Psoas muscle (tissue), 8 donors: ENCODE results near the gene MAN1A1. TPM values are rescaled to one million over a fixed set of nuclear protein-coding genes. Genes with fewer than 3 reads are reported as not detected.

Experiments
- ATAC-seq, 4 donors: fragments of 200-7000 bp; cut with Tn5 transposase; one replicate each; pipeline ENCODE4 v1.9.1; 2020; ENCODE audit warnings: moderate library complexity in 3 of 4, mild to moderate bottlenecking in 2 of 4
- DNase-seq, 2 donors: peaks; one replicate each; pipeline ENCODE4 v3.0.0-alpha.2; 2020
- H3K27ac ChIP-seq: fragments of 200-600 bp; one replicate; pipeline ENCODE4 v1.8.0; 2022
- H3K27me3 ChIP-seq, 3 donors: fragments of 200-600 bp in 1 of 3; one replicate each; pipeline versions ENCODE4 v1.6.1 to v1.8.0; 2013 to 2022; ENCODE audit warnings: low read length in 2 of 3, mild to moderate bottlenecking in 2 of 3, moderate library complexity in 1 of 3; ENCODE audit not compliant: insufficient read depth in 3 of 3
- H3K36me3 ChIP-seq, 2 donors: fragments of 200-600 bp in 1 of 2; one replicate each; pipeline versions ENCODE4 v1.6.1 to v1.8.0; 2013 to 2022; ENCODE audit warnings: low read depth in 1 of 2, mild to moderate bottlenecking in 1 of 2, moderate library complexity in 1 of 2; ENCODE audit not compliant: insufficient read depth in 1 of 2
- H3K4me1 ChIP-seq: fragments of 200-600 bp; one replicate; pipeline ENCODE4 v1.8.0; 2022
- H3K4me3 ChIP-seq: fragments of 200-600 bp; one replicate; pipeline ENCODE4 v1.8.0; 2022; ENCODE audit warnings: mild to moderate bottlenecking
- H3K9me3 ChIP-seq: fragments of 200-600 bp; one replicate; pipeline ENCODE4 v1.8.0; 2022
- WGBS, 3 donors: extraction: QIAGEN DNeasy Blood & Tissue Kit; methylation state at CpG; one replicate each; pipeline versions ENCODE4 v1.1.6 to v1.1.7; 2013; 5-methylcytosine and 5-hydroxymethylcytosine counted together
- intact Hi-C, 2 donors: fragments of 100-400 bp; cut with DNase I; formaldehyde crosslinking; loops; one replicate each; pipeline versions ENCODE4 v1.11.0 to v1.14.2; 2022
- polyA plus RNA-seq, 3 donors: library from polyadenylated mRNA; stranded (reverse); fragments of 200-250 nt; gene quantifications; one replicate each; pipeline ENCODE4 v1.2.3, GENCODE V29; 2013
- total RNA-seq, 4 donors: library from RNA; stranded (reverse); fragmentation: NEBNext Ultra II Directional in 2 of 4; extraction: Animal tissue kit (Norgen Biotek cat#: 25700) in 2 of 4; gene quantifications; one replicate each; pipeline versions ENCODE4 v1.2.1 to v1.2.4, GENCODE V29; 2021 to 2023
- TF ChIP-seq, protein P1 (sequence below): fragments of 200-600 bp; IDR thresholded peaks from one replicate; pipeline ENCODE4 v1.8.0; 2022; ENCODE audit warnings: antibody characterized with exemption
- donor health status: healthy with polysubstance abuse.
- donor health status: DM: no; HTN: no; CAD: no; lungs with moderate emphysema.
- donor health status: Bipolar disorder and iron deficiency.
- donor health status: healthy.
- donor health status: DM: yes; HTN: yes; CAD: no.
- donor health status: DM: no; HTN: no; CAD: no.
- donor health status: DM: no; HTN: no; CAD: no.
- donor health status: DM: yes; HTN: yes; CAD: no.

MAN1A1 gene
- total and polyA plus RNA-seq, 7 donors: 3.7 to 14.6 (median 6.2) TPM

DNA sequence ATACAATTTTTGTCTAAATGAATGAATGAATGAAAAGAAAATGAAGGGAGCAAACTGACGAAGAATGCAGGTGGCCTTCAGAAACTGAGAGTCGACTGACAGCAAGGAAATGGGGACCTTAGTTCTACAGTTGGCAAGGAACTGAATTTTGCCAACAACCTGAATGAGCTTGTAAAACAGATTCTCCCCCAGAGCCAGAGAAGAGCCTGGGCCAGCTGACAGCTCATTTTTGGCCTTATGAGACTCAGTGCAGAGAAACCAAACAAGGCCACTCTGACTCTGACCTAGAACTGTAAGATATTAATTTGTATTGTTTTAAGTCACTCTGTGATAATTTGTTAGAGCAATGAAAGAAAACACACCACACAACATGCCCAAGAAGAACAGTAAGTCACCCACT is 21.8 kb downstream of the MAN1A1 start:
- H3K4me1 ChIP-seq: no peaks in the 10 kb centered on the region
- WGBS, 3 donors: 78 to 86% (median 80%) methylated on average over 2 of the region's 2 CpGs
- intact Hi-C loops: no loop called here

DNA sequence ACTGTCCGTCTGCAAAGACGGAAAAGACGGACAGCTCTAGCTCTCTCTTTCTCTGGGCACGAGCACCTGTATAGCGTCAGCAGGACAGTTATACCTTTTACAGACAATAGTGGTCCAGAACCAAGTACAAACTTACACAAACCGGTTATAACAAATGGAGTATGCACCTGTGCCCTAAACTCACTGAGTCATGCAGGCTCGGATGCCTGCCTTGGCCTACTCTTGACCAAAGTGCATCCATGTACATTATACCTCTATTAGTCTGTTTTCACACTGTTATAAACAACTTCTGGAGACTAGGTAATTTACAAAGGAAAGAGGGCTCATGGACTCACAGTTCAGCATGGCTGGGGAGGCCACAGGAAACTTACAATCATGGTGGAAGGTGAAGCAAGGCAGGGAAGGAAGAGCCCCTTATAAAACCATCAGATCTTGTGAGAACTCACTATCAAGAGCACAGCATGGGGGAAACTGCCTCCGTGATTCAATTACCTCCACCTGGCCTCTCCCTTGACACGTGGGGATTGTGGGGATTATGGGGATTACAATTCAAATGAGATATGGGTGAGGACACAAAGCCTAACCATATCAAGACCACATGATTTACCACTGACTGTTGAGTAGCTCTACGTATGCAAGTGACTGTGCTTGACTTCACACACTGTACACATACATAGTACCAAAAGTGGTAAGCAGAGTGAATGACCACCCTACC is 23.1 kb downstream of the MAN1A1 start:
- no peaks in the 10 kb centered on the region for H3K4me1 ChIP-seq
- H3K27ac ChIP-seq: no peak overlapping the region
- H3K27me3 ChIP-seq: no peaks in the 10 kb centered on the region
- ATAC-seq (no peak), DNase-seq (no peak)
- H3K4me3 ChIP-seq: no peak overlapping the region
- TF ChIP-seq, protein P1, sequence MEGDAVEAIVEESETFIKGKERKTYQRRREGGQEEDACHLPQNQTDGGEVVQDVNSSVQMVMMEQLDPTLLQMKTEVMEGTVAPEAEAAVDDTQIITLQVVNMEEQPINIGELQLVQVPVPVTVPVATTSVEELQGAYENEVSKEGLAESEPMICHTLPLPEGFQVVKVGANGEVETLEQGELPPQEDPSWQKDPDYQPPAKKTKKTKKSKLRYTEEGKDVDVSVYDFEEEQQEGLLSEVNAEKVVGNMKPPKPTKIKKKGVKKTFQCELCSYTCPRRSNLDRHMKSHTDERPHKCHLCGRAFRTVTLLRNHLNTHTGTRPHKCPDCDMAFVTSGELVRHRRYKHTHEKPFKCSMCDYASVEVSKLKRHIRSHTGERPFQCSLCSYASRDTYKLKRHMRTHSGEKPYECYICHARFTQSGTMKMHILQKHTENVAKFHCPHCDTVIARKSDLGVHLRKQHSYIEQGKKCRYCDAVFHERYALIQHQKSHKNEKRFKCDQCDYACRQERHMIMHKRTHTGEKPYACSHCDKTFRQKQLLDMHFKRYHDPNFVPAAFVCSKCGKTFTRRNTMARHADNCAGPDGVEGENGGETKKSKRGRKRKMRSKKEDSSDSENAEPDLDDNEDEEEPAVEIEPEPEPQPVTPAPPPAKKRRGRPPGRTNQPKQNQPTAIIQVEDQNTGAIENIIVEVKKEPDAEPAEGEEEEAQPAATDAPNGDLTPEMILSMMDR: no peak
- H3K9me3 ChIP-seq: no peaks in the 10 kb centered on the region
- no peaks in the 10 kb centered on the region for H3K36me3 ChIP-seq
- WGBS, 3 donors: 84 to 87% (median 87%) methylated on average over 10 of the region's 10 CpGs
- intact Hi-C loops: no loop called here

More for the DNA sequence above, 21.8 kb downstream of the MAN1A1 start:
- H3K27me3 ChIP-seq: no peaks in the 10 kb centered on the region
- no peaks in the 10 kb centered on the region for H3K9me3 ChIP-seq
- DNase-seq: no peak
- H3K27ac ChIP-seq: no peak overlapping the region
- no peaks in the 10 kb centered on the region for H3K36me3 ChIP-seq
- TF ChIP-seq, protein P1: no peak
- no peak for ATAC-seq
- H3K4me3 ChIP-seq: no peak overlapping the region

DNA sequence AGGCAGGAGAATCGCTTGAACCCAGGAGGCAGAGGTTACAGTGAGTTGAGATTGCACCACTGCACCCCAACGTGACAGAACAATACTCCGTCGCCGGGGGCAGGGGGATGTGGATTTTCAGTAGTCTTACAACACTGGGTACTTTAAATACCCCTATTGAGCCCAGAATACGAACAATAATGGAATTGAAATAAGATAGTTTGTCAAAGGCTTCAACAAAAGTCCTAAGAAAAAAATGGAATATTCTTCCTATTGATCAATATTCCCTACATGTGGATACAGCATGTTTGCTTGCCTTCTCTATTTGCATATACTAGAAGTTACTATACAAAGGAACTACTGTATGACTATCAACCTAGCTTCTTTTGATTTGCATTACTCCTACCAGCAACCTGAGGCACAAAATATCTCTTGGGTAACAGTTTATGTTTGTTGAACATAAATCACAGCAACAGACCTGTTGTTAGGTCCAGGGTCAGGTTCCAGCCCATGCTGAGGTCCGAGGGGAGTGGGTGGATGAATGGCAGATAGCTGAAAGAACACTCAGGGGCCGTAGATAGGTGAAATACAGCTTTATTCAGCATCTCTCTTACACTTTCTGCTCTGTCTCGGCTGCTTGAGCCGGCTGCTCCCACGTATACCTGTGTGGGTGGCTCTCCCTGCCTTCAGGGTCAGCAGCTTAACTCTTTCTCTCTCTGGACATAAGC is 23.8 kb downstream of the MAN1A1 start:
- no peaks in the 10 kb centered on the region for H3K36me3 ChIP-seq
- H3K4me1 ChIP-seq: no peaks in the 10 kb centered on the region
- H3K4me3 ChIP-seq: no peak overlapping the region
- no peaks in the 10 kb centered on the region for H3K9me3 ChIP-seq
- ATAC-seq (no peak), DNase-seq (no peak)
- H3K27me3 ChIP-seq: no peaks in the 10 kb centered on the region
- intact Hi-C loops: no loop called here
- TF ChIP-seq, protein P1: no peak
- H3K27ac ChIP-seq: no peak overlapping the region
- 82 to 83% (median 82%) methylated on average over 11 of the region's 11 CpGs for WGBS, 3 donors

DNA sequence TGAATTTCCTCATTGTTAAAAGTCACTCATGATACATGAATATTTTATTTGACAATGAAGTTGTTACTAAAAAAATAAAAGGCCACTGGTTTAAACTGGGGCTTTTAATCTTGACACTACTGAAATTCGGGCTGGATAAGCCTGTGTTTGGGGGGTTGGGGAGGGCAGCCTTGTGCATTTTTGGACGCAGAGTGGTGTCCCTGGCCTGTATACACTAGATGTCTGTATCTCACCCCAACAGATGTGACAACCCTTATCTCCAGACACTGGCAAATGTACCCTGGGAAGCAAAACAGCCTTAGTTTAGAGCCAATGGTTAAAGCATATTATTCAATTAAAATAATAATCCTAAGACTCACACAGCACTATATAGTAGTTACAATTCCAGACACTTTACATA is 24.8 kb downstream of the MAN1A1 start:
- Histone ChIP-seq H3K4me1 (no peaks in the 10 kb centered on the region), H3K27me3 (no peaks in the 10 kb centered on the region), H3K9me3 (no peaks in the 10 kb centered on the region), H3K27ac (no peak overlapping the region), H3K36me3 (no peaks in the 10 kb centered on the region), H3K4me3 (no peak overlapping the region)
- DNase-seq (no peak), ATAC-seq (no peak)
- 82% methylated on average over 2 of the region's 2 CpGs for WGBS, 3 donors
- TF ChIP-seq, protein P1: no peak
- intact Hi-C loops: no loop called here
